HG02970 (cell line): ENCODE data around the gene PRKG1.
"Not testable (repeated sequence)": the region's sequence is repeated elsewhere in the genome, so short reads cannot be mapped to it uniquely, and the experiment has no call there.

ENCODE experiments used
- ATAC-seq: cut with Tn5 transposase; IDR thresholded peaks from one replicate; pipeline ENCODE4 v1.9.1; 2021; ENCODE audit warnings: mild to moderate bottlenecking, moderate library complexity, moderate number of reproducible peaks; ENCODE audit not compliant: unreplicated experiment, low FRiP score

The PRKG1 gene

GRCh38 chr10:51544933-51545332 is 470.6 kb downstream of the PRKG1 start:
- ATAC-seq = no peak

GRCh38 chr10:51547941-51548340 is 473.7 kb downstream of the PRKG1 start:
- no peak for ATAC-seq

- ATAC-seq = no peak
Observed at GRCh38 chr10:51552879-51553278, 478.6 kb downstream of the PRKG1 start.

- ATAC-seq = no peak
Observed at GRCh38 chr10:51564896-51565510, 490.7 kb downstream of the PRKG1 start.

- no peak for ATAC-seq
Observed at GRCh38 chr10:51567271-51567670, 493.0 kb downstream of the PRKG1 start.

- ATAC-seq = no peak
Observed at GRCh38 chr10:51569467-51569866, 495.2 kb downstream of the PRKG1 start.

- no peak for ATAC-seq
Observed at GRCh38 chr10:51574248-51575048, 500.2 kb downstream of the PRKG1 start.

- not testable (repeated sequence) for ATAC-seq
Observed at GRCh38 chr10:51581196-51581595, 506.9 kb downstream of the PRKG1 start.

- no peak for ATAC-seq
Observed at GRCh38 chr10:51583976-51584375, 509.7 kb downstream of the PRKG1 start.

- ATAC-seq = no peak
Observed at GRCh38 chr10:51585742-51586141, 511.5 kb downstream of the PRKG1 start.

- ATAC-seq = no peak
Observed at GRCh38 chr10:51588984-51589383, 514.7 kb downstream of the PRKG1 start.

- ATAC-seq = no peak
Observed at GRCh38 chr10:51590818-51591217, 516.5 kb downstream of the PRKG1 start.

GRCh38 chr10:51596695-51597094 is 522.4 kb downstream of the PRKG1 start:
- ATAC-seq = no peak

GRCh38 chr10:51599647-51600046 is 525.4 kb downstream of the PRKG1 start:
- no peak for ATAC-seq

- ATAC-seq = no peak
Observed at GRCh38 chr10:51602326-51602725, 528.0 kb downstream of the PRKG1 start.

GRCh38 chr10:51604579-51604978 is 530.3 kb downstream of the PRKG1 start:
- no peak for ATAC-seq

GRCh38 chr10:51606825-51607462 is 532.7 kb downstream of the PRKG1 start:
- no peak for ATAC-seq

GRCh38 chr10:51607463-51607835 is 533.2 kb downstream of the PRKG1 start:
- no peak for ATAC-seq

GRCh38 chr10:51608211-51608610 is 533.9 kb downstream of the PRKG1 start:
- ATAC-seq = no peak

- no peak for ATAC-seq
Observed at GRCh38 chr10:51615764-51616298, 541.5 kb downstream of the PRKG1 start.

GRCh38 chr10:51617576-51618235 is 543.4 kb downstream of the PRKG1 start:
- no peak for ATAC-seq
